Lower leg skin (tissue), 4 donors: ENCODE measurements around the gene ARL6IP5. TPM values are rescaled to one million over a fixed set of nuclear protein-coding genes. Genes with fewer than 3 reads are reported as not detected.

Experiments used
- microRNA counts, 2 donors: library from miRNA; unstranded; fragments of <30 nt; microRNA quantifications; one replicate each; lab custom pipeline; 2016
- microRNA-seq, 2 donors: library from miRNA; unstranded; fragments of <30 nt; microRNA quantifications; one replicate each; pipeline ENCODE4, GENCODE V29; 2016; ENCODE audit warnings: borderline replicate concordance in 2 of 2, borderline number of aligned reads in 1 of 2
- total RNA-seq, 4 donors: library from RNA; depleted of rRNA; stranded (reverse); fragments of >200 nt; gene quantifications; one replicate each; pipeline ENCODE4 v1.1.0, GENCODE V29; 2016

ARL6IP5 gene
- total RNA-seq, 4 donors from 2014 or later: 28.1 to 75.9 (median 54.1) TPM

MicroRNAs within 50 kb of the gene (microRNA counts, 767-probe panel; counts per million panel counts)
- microRNA hsa-miR-3136-5p (lab: Ali Mortazavi, UCI): 0 to 358 counts per million in 2 donors

Small RNAs within 50 kb of the gene (microRNA-seq; reads per million reads assigned to microRNA genes)
- gene MIR3136: 1.1 to 2.0 reads per million in 2 donors

Other genes starting within 250 kb of the ARL6IP5 start
- not detected for gene TAFA4, start 152.4 kb upstream of the ARL6IP5 start, total RNA-seq
- 10 to 100 TPM; 11.3 to 22.8 (median 16.0) TPM for gene EOGT, start 71.3 kb upstream of the ARL6IP5 start, total RNA-seq
- 10 to 100 TPM; 21.1 to 27.7 (median 24.9) TPM for gene TMF1, start 32.6 kb upstream of the ARL6IP5 start, total RNA-seq
- gene UBA3, start 4.6 kb upstream of the ARL6IP5 start, total RNA-seq: 10 to 100 TPM; 33.8 to 54.6 (median 36.6) TPM
- gene LMOD3, start 37.7 kb downstream of the ARL6IP5 start, total RNA-seq: not detected